ENCODE data around the gene PSMA7. TPM values are rescaled to one million over a fixed set of nuclear protein-coding genes. Genes with fewer than 3 reads are reported as not detected.

The PSMA7 gene
- total RNA-seq, 1 experiment from 2014 or later = 514 TPM

DNA sequence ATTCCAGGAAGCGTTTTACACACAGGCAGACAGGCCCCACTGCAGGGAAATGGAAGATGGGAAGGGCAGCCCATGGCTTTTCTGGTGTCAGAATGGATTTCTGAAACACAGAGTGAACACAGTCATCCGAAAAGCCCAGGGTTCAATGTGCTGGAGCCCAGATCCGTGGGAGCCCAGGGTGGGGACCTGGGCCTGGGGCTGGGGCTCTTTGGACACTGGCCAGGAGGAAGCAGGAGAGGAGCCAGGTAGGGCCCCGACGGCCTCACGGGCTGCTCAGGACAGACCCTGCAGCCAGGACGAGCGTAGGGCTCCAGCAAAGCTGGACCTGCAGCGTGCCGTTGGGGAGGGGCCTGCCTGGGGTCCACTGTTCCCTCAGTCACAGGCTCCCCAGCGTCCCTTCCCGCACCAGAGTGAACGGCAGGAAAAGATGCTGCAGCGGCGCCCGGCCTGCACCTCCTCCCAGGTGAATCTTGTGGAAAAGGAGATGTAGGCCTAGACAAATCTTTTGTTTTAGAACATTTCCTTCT is 45.2 kb downstream of the PSMA7 start:
- H3K9me3 Mint-ChIP-seq (ENCODE audit: low read depth, unreplicated experiment) = peaks cover 6% of the 10 kb centered on the region
- peaks cover 5% of the 10 kb centered on the region for H3K36me3 Mint-ChIP-seq (ENCODE audit: insufficient read depth, unreplicated experiment)
- no peak overlapping the region for H3K4me3 Mint-ChIP-seq (ENCODE audit: low read depth, unreplicated experiment)
- BruUV-seq (replicated peaks) = no TSS peak
- CTCF ChIA-PET = no interaction called here
- H3K27me3 Mint-ChIP-seq (ENCODE audit: unreplicated experiment) = peaks cover 39% of the 10 kb centered on the region
- TF ChIP-seq, protein P1, sequence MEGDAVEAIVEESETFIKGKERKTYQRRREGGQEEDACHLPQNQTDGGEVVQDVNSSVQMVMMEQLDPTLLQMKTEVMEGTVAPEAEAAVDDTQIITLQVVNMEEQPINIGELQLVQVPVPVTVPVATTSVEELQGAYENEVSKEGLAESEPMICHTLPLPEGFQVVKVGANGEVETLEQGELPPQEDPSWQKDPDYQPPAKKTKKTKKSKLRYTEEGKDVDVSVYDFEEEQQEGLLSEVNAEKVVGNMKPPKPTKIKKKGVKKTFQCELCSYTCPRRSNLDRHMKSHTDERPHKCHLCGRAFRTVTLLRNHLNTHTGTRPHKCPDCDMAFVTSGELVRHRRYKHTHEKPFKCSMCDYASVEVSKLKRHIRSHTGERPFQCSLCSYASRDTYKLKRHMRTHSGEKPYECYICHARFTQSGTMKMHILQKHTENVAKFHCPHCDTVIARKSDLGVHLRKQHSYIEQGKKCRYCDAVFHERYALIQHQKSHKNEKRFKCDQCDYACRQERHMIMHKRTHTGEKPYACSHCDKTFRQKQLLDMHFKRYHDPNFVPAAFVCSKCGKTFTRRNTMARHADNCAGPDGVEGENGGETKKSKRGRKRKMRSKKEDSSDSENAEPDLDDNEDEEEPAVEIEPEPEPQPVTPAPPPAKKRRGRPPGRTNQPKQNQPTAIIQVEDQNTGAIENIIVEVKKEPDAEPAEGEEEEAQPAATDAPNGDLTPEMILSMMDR (IDR thresholded peaks at IDR 0.05; ENCODE audit: unreplicated experiment) = no peak
- H3K4me1 Mint-ChIP-seq (ENCODE audit: low read depth, unreplicated experiment) = no peaks in the 10 kb centered on the region
- no peak overlapping the region for H3K27ac Mint-ChIP-seq (ENCODE audit: unreplicated experiment)
- intact Hi-C loops (cut with micrococcal nuclease; ENCODE audit: unreplicated experiment) = no loop called here
- DNase-seq = no peak

DNA sequence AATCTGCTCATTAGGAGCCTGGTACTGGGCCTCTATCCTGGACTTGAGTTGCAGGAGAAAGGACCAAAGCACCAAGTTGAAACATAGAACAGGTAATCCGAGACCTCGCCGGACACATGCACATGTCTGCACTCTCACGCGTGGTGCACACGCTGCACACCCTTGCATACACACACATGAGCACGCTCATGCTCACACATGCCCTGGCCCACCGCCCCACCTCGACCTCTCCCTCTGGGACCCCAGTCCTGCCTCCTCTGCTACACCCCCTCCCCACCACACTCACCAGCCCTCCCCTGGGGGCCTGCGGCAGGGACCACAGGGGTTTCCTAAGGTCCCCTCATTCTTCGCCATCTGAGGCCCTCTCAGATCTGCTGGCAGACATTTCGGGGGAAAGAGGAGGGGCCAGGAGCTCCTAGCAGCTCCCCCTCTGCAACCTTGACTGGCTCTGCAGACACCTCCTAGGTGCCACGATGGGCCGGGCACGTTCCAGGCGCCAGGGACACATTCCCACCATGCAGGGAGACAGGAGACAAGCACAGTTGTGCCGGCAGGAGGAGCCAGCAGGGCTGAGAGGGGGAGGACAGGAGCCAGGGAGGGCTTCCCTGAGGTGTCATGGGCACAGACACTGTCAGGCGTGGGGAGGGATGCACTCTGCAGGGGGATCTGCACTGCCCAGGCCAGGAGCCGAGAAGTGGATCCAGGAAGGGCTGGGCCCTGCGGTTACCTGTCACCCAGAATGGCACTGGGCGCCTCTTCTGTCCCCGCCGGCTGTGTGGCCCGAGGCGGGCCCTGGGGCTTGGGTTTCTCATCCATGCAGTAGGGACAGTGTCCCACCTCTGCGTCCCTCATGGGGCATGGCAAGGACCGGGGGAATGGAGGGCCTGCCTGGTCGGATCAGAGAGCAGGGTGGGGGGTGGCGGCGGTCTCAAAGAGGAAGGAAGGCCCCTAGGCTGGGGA is 46.5 kb downstream of the PSMA7 start:
- DNase-seq = no peak
- H3K4me3 Mint-ChIP-seq (ENCODE audit: low read depth, unreplicated experiment) = no peak overlapping the region
- CTCF ChIA-PET = no interaction called here
- H3K27me3 Mint-ChIP-seq (ENCODE audit: unreplicated experiment) = peaks cover 48% of the 10 kb centered on the region
- H3K36me3 Mint-ChIP-seq (ENCODE audit: insufficient read depth, unreplicated experiment) = peaks cover 5% of the 10 kb centered on the region
- peaks cover 11% of the 10 kb centered on the region for H3K9me3 Mint-ChIP-seq (ENCODE audit: low read depth, unreplicated experiment)
- no peaks in the 10 kb centered on the region for H3K4me1 Mint-ChIP-seq (ENCODE audit: low read depth, unreplicated experiment)
- H3K27ac Mint-ChIP-seq (ENCODE audit: unreplicated experiment) = no peak overlapping the region
- intact Hi-C loops (cut with micrococcal nuclease; ENCODE audit: unreplicated experiment) = no loop called here
- TF ChIP-seq, protein P1 (IDR thresholded peaks at IDR 0.05; ENCODE audit: unreplicated experiment) = no peak
- no TSS peak for BruUV-seq (replicated peaks)

DNA sequence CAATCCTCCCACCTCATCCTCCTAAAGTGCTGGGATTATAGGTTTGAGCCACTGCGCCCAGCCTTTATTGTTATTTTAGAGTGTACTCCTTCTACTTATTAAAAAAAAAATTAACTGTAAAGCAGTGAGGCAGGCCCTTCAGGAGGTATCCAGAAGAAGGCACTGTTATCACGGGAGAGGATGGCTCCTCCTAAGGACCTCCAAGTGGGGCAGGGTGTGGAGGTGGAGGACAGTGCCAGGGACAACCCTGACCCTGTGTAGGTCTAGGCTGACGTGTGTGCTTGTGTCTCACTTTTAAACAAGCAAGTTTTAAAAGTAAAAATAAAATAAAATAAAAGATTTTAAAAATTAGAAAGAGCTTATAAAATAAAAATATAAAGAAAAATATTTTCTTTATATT is 53.8 kb downstream of the PSMA7 start:
- Mint-ChIP-seq H3K9me3 (ENCODE audit: low read depth, unreplicated experiment) (peaks cover 6% of the 10 kb centered on the region), H3K27me3 (ENCODE audit: unreplicated experiment) (peaks cover 14% of the 10 kb centered on the region), H3K27ac (ENCODE audit: unreplicated experiment) (no peak overlapping the region), H3K4me1 (ENCODE audit: low read depth, unreplicated experiment) (no peaks in the 10 kb centered on the region), H3K4me3 (ENCODE audit: low read depth, unreplicated experiment) (no peak overlapping the region), H3K36me3 (ENCODE audit: insufficient read depth, unreplicated experiment) (no peaks in the 10 kb centered on the region)
- no peak for DNase-seq
- BruUV-seq (replicated peaks) = no TSS peak
- intact Hi-C loops (cut with micrococcal nuclease; ENCODE audit: unreplicated experiment) = no loop called here
- TF ChIP-seq, protein P1 (IDR thresholded peaks at IDR 0.05; ENCODE audit: unreplicated experiment) = no peak
- CTCF ChIA-PET = interaction anchor here (0.6 to 0.7 kb wide), 2 partner anchors 517 to 1669 kb away, joined by 3 to 12 read pairs; no protein-coding TSS in a partner anchor

DNA sequence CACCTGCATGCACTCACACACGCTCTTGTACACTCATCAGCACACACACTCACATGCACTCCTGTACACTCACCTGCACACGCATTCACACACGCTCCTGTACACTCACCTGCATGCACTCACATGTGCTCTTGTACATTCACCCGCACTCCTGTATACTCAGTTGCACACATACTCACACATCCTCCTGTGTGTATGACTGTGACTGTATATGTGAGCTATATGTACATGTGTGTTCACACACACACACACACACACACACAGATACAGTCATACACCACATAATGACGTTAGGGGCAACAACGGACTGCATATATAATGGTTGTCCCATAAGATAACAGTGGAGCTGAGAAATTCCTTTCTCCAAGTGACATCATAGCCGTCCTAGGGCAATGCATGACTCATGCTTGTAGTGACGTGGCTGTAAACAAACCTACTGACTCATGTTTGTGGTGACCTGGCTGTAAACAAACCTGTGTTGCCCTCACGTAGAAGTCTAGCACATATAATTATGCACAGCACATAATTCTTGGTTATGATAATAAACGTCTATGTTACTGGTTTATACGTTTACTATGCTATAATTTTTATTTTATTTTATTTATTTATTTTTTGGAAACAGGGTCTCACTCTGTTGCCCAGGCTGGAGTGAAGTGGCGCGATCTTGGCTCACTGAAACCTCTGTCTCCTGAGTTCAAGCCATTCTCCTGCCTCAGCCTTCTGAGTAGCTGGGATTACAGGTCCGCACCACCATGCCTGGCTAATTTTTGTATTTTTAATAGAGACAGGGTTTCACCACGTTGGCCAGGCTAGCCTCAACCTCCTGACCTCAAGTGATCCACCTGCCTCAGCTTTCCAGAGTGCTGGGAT is 54.7 kb downstream of the PSMA7 start:
- CTCF ChIA-PET = interaction anchor here (0.9 to 1.3 kb wide), 2 partner anchors 15 to 25 kb away, joined by 3 to 5 read pairs; no protein-coding TSS in a partner anchor
- Mint-ChIP-seq H3K9me3 (ENCODE audit: low read depth, unreplicated experiment) (peaks cover 6% of the 10 kb centered on the region), H3K27ac (ENCODE audit: unreplicated experiment) (no peak overlapping the region), H3K27me3 (ENCODE audit: unreplicated experiment) (peaks cover 20% of the 10 kb centered on the region), H3K4me3 (ENCODE audit: low read depth, unreplicated experiment) (no peak overlapping the region), H3K4me1 (ENCODE audit: low read depth, unreplicated experiment) (no peaks in the 10 kb centered on the region), H3K36me3 (ENCODE audit: insufficient read depth, unreplicated experiment) (no peaks in the 10 kb centered on the region)
- intact Hi-C loops (cut with micrococcal nuclease; ENCODE audit: unreplicated experiment) = no loop called here
- TF ChIP-seq, protein P1 (IDR thresholded peaks at IDR 0.05; ENCODE audit: unreplicated experiment) = no peak
- peak; percentile 68 for DNase-seq
- no TSS peak for BruUV-seq (replicated peaks)

Measured in Calu3 (cell line).